K562 (cell line): ENCODE results near the gene HJV. TPM values are rescaled to one million over a fixed set of nuclear protein-coding genes. Genes with fewer than 3 reads are reported as not detected.
A peak's percentile ranks its signal among the peaks of the same experiment; 100 is the strongest.

ENCODE experiments used
- CHCHD3 ChIP-seq: fragments of 250-450 bp; sonication (Bioruptor Pico); IDR thresholded peaks from 2 replicates; pipeline ENCODE4 v2.1.2; 2022; ENCODE audit warnings: mild to moderate bottlenecking
- DDX20 ChIP-seq: fragments of 450-650 bp; IDR thresholded peaks from 2 replicates; pipeline ENCODE4 v1.6.1; 2016; ENCODE audit warnings: missing genetic modification characterization, low read depth, mild to moderate bottlenecking, missing compliant biosample characterization, moderate library complexity
- FOXA1 ChIP-seq: fragments of 450-650 bp; IDR thresholded peaks from 2 replicates; pipeline ENCODE4 v1.6.1; 2016; ENCODE audit warnings: mild to moderate bottlenecking, borderline replicate concordance
- FOXK2 ChIP-seq, 2 experiments: fragments of 450-650 bp; IDR thresholded peaks in 1 of 2; conservative IDR thresholded peaks in 1 of 2; 2 replicates each; pipeline ENCODE4 v1.6.1; 2016; ENCODE audit warnings: low read depth in 2 of 2, mild to moderate bottlenecking in 1 of 2
- KLF13 ChIP-seq: fragments of 450-650 bp; IDR thresholded peaks from 2 replicates; pipeline ENCODE4 v1.6.1; 2016; ENCODE audit warnings: missing genetic modification characterization, low read depth, mild to moderate bottlenecking, missing compliant biosample characterization, moderate library complexity, borderline replicate concordance
- MIER1 ChIP-seq: fragments of 450-650 bp; IDR thresholded peaks from 2 replicates; pipeline ENCODE4 v1.6.1; 2016; ENCODE audit warnings: antibody characterized with exemption, mild to moderate bottlenecking, low read depth
- PURB ChIP-seq: sonication (generic); formaldehyde crosslinking; IDR thresholded peaks from 2 replicates; pipeline ENCODE4 v1.9.0; 2021; ENCODE audit warnings: low read depth, mild to moderate bottlenecking, missing genetic modification reagents
- RBM14 ChIP-seq: fragments of 200-400 bp; formaldehyde crosslinking; IDR thresholded peaks from 2 replicates; pipeline ENCODE4 v1.6.1; 2018; ENCODE audit warnings: low read depth, mild to moderate bottlenecking, low read length, moderate library complexity, borderline replicate concordance; ENCODE audit not compliant: insufficient read depth
- SUPT5H ChIP-seq: fragments of 450-650 bp; IDR thresholded peaks from 2 replicates; pipeline ENCODE4 v1.6.1; 2016
- ZNF224 ChIP-seq: sonication (generic); formaldehyde crosslinking; IDR thresholded peaks from 2 replicates; pipeline ENCODE4 v1.8.0; 2022; ENCODE audit warnings: mild to moderate bottlenecking, missing genetic modification reagents
- ZNF263 ChIP-seq: sonication (generic); formaldehyde crosslinking; IDR thresholded peaks from 2 replicates; pipeline ENCODE4 v1.8.0; 2022; ENCODE audit warnings: mild to moderate bottlenecking, missing genetic modification reagents, borderline replicate concordance
- ZNF316 ChIP-seq: fragments of 450-650 bp; IDR thresholded peaks from 2 replicates; pipeline ENCODE4 v1.6.1; 2016
- ZNF699 ChIP-seq: fragments of 250-450 bp; sonication (Bioruptor Pico); IDR thresholded peaks from 2 replicates; pipeline ENCODE4 v1.8.0; 2021; ENCODE audit warnings: mild to moderate bottlenecking, moderate library complexity; ENCODE audit not compliant: insufficient replicate concordance
- polyA plus RNA-seq, 8 experiments: library from polyadenylated mRNA; depleted of rRNA in 4 of 8; stranded (reverse) in 5 of 8; unstranded in 3 of 8; fragments of >200 nt; fragmentation: Nextera tagmentation in 2 of 8; fragmentation: Illumina TruSeq in 1 of 8; extraction: Ambion mirVana in 2 of 8; extraction: Trizol in 1 of 8; gene quantifications; 2 replicates each; pipeline versions ENCODE4 v1.2.1 to v1.2.3, GENCODE V29; 2011 to 2014; ENCODE audit warnings: inconsistent platforms in 1 of 8, missing spikeins in 1 of 8
- total RNA-seq, 7 experiments: library from RNA; depleted of rRNA in 6 of 7; stranded (reverse); fragments of >200 nt in 6 of 7; fragmentation: Illumina TruSeq in 2 of 7; extraction: Trizol in 2 of 7; gene quantifications; 2 replicates each; pipeline versions ENCODE4 v1.2.1 to v1.2.3, GENCODE V29; 2011 to 2021; ENCODE audit warnings: low replicate concordance in 1 of 7
- TF ChIP-seq, protein P1 (sequence below): fragments of 200-600 bp; sonication (generic); IDR thresholded peaks from one replicate; pipeline ENCODE4 v1.6.1; 2012; ENCODE audit warnings: mild to moderate bottlenecking, low read depth, low read length, inconsistent platforms
- TF ChIP-seq, protein P2 (sequence below): sonication (generic); formaldehyde crosslinking; IDR thresholded peaks from 2 replicates; pipeline ENCODE4 v1.8.1; 2023; ENCODE audit warnings: mild to moderate bottlenecking, missing genetic modification reagents

Gene HJV
- total and polyA plus RNA-seq, 9 of the 15 experiments (the other 6 are each of a cell fraction or from before 2014, with no cell fraction given): 1.0 to 6.6 (median 2.4) TPM

GRCh38 chr1:145996433-145997015 lies 25.0 kb downstream of the HJV start, which contains the start of gene TXNIP (continued):
- peak; percentile 99 for TF ChIP-seq SUPT5H
- TF ChIP-seq DDX20 (tag): no peak
- peak; percentile 88 for TF ChIP-seq ZNF316
- TF ChIP-seq, protein P1, sequence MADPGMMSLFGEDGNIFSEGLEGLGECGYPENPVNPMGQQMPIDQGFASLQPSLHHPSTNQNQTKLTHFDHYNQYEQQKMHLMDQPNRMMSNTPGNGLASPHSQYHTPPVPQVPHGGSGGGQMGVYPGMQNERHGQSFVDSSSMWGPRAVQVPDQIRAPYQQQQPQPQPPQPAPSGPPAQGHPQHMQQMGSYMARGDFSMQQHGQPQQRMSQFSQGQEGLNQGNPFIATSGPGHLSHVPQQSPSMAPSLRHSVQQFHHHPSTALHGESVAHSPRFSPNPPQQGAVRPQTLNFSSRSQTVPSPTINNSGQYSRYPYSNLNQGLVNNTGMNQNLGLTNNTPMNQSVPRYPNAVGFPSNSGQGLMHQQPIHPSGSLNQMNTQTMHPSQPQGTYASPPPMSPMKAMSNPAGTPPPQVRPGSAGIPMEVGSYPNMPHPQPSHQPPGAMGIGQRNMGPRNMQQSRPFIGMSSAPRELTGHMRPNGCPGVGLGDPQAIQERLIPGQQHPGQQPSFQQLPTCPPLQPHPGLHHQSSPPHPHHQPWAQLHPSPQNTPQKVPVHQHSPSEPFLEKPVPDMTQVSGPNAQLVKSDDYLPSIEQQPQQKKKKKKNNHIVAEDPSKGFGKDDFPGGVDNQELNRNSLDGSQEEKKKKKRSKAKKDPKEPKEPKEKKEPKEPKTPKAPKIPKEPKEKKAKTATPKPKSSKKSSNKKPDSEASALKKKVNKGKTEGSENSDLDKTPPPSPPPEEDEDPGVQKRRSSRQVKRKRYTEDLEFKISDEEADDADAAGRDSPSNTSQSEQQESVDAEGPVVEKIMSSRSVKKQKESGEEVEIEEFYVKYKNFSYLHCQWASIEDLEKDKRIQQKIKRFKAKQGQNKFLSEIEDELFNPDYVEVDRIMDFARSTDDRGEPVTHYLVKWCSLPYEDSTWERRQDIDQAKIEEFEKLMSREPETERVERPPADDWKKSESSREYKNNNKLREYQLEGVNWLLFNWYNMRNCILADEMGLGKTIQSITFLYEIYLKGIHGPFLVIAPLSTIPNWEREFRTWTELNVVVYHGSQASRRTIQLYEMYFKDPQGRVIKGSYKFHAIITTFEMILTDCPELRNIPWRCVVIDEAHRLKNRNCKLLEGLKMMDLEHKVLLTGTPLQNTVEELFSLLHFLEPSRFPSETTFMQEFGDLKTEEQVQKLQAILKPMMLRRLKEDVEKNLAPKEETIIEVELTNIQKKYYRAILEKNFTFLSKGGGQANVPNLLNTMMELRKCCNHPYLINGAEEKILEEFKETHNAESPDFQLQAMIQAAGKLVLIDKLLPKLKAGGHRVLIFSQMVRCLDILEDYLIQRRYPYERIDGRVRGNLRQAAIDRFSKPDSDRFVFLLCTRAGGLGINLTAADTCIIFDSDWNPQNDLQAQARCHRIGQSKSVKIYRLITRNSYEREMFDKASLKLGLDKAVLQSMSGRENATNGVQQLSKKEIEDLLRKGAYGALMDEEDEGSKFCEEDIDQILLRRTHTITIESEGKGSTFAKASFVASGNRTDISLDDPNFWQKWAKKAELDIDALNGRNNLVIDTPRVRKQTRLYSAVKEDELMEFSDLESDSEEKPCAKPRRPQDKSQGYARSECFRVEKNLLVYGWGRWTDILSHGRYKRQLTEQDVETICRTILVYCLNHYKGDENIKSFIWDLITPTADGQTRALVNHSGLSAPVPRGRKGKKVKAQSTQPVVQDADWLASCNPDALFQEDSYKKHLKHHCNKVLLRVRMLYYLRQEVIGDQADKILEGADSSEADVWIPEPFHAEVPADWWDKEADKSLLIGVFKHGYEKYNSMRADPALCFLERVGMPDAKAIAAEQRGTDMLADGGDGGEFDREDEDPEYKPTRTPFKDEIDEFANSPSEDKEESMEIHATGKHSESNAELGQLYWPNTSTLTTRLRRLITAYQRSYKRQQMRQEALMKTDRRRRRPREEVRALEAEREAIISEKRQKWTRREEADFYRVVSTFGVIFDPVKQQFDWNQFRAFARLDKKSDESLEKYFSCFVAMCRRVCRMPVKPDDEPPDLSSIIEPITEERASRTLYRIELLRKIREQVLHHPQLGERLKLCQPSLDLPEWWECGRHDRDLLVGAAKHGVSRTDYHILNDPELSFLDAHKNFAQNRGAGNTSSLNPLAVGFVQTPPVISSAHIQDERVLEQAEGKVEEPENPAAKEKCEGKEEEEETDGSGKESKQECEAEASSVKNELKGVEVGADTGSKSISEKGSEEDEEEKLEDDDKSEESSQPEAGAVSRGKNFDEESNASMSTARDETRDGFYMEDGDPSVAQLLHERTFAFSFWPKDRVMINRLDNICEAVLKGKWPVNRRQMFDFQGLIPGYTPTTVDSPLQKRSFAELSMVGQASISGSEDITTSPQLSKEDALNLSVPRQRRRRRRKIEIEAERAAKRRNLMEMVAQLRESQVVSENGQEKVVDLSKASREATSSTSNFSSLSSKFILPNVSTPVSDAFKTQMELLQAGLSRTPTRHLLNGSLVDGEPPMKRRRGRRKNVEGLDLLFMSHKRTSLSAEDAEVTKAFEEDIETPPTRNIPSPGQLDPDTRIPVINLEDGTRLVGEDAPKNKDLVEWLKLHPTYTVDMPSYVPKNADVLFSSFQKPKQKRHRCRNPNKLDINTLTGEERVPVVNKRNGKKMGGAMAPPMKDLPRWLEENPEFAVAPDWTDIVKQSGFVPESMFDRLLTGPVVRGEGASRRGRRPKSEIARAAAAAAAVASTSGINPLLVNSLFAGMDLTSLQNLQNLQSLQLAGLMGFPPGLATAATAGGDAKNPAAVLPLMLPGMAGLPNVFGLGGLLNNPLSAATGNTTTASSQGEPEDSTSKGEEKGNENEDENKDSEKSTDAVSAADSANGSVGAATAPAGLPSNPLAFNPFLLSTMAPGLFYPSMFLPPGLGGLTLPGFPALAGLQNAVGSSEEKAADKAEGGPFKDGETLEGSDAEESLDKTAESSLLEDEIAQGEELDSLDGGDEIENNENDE: no peak
- peak; percentile 23; the same call in 1 of the 2 replicates for TF ChIP-seq KLF13 (tag)
- TF ChIP-seq FOXA1: no peak
- no peak for TF ChIP-seq ZNF224 (CRISPR knock-in tag)
- TF ChIP-seq ZNF699 (CRISPR knock-in tag): no peak
- peak; percentile 3; the same call in 1 of the 2 replicates for TF ChIP-seq CHCHD3 (CRISPR knock-in tag)
- no peak for TF ChIP-seq MIER1
- TF ChIP-seq PURB: no peak
- peak; percentile 99 to 100 for TF ChIP-seq FOXK2 (conservative IDR thresholded peaks at IDR 0.05 in 1 of 2, IDR thresholded peaks at IDR 0.05 in 1 of 2; ENCODE audit: low read depth in 2 of 2)
- no peak; the same call in 1 of the 2 replicates for TF ChIP-seq ZNF263 (CRISPR knock-in tag)
- TF ChIP-seq, protein P2, sequence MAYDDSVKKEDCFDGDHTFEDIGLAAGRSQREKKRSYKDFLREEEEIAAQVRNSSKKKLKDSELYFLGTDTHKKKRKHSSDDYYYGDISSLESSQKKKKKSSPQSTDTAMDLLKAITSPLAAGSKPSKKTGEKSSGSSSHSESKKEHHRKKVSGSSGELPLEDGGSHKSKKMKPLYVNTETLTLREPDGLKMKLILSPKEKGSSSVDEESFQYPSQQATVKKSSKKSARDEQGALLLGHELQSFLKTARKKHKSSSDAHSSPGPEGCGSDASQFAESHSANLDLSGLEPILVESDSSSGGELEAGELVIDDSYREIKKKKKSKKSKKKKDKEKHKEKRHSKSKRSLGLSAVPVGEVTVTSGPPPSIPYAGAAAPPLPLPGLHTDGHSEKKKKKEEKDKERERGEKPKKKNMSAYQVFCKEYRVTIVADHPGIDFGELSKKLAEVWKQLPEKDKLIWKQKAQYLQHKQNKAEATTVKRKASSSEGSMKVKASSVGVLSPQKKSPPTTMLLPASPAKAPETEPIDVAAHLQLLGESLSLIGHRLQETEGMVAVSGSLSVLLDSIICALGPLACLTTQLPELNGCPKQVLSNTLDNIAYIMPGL (CRISPR knock-in tag): no peak
- TF ChIP-seq RBM14: no peak
